Measurements from ENCODE around the gene MARCHF3.
"Not testable (repeated sequence)": the region's sequence is repeated elsewhere in the genome, so short reads cannot be mapped to it uniquely, and the experiment has no call there.

Gene MARCHF3

GRCh38 chr5:127055880-127056653 lies 25.7 kb upstream of the MARCHF3 start:
- Histone ChIP-seq H3K27ac (no peak overlapping the region), H3K9ac (ENCODE audit: insufficient read length) (no peak overlapping the region), H3K4me3 (no peak overlapping the region), H3K36me3 (ENCODE audit: insufficient read depth, low read length) (no peaks in the 10 kb centered on the region), H3K9me3 (ENCODE audit: low read depth, low read length) (no peaks in the 10 kb centered on the region)
- DNase-seq (ENCODE audit: low read depth, low spot score) = no peak
- TF ChIP-seq EZH2 (IDR thresholded peaks at IDR 0.05) = no peak
- TF ChIP-seq FOXP2 (optimal IDR thresholded peaks at IDR 0.05; ENCODE audit: control extremely low read depth, extremely low read length, insufficient read depth) = no peak
- TF ChIP-seq POLR2AphosphoS5 (IDR thresholded peaks at IDR 0.05; ENCODE audit: borderline replicate concordance, low read depth, low read length) = no peak

DNA sequence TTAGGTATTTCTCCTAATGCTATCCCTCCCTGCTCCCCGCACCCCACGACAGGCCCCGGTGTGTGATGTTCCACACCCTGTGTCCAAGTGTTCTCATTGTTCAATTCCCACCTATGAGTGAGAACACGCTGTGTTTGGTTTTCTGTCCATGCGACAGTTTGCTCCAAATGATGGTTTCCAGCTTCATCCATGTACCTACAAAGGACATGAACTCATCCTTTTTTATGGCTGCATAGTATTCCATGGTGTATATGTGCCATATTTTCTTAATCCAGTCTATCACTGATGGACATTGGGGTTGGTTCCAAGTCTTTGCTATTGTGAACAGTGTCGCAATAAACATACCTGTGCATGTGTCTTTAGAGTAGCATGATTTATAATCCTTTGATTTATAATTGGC lies 23.2 kb upstream of the MARCHF3 start:
- H3K9me3 ChIP-seq (ENCODE audit: low read depth, low read length); H3K9ac ChIP-seq (ENCODE audit: insufficient read length); H3K4me3 ChIP-seq; DNase-seq (ENCODE audit: low read depth, low spot score); H3K27ac ChIP-seq; H3K36me3 ChIP-seq (ENCODE audit: insufficient read depth, low read length): not testable (repeated sequence)

GRCh38 chr5:127053049-127053448 lies 22.7 kb upstream of the MARCHF3 start:
- TF ChIP-seq POLR2AphosphoS5 (IDR thresholded peaks at IDR 0.05; ENCODE audit: borderline replicate concordance, low read depth, low read length) (no peak), EZH2 (IDR thresholded peaks at IDR 0.05) (no peak), FOXP2 (optimal IDR thresholded peaks at IDR 0.05; ENCODE audit: control extremely low read depth, extremely low read length, insufficient read depth) (no peak)
- no peak overlapping the region for H3K9ac ChIP-seq (ENCODE audit: insufficient read length)
- H3K4me3 ChIP-seq = no peak overlapping the region
- no peaks in the 10 kb centered on the region for H3K36me3 ChIP-seq (ENCODE audit: insufficient read depth, low read length)
- no peak overlapping the region for H3K27ac ChIP-seq
- DNase-seq (ENCODE audit: low read depth, low spot score) = no peak
- H3K9me3 ChIP-seq (ENCODE audit: low read depth, low read length) = no peaks in the 10 kb centered on the region

DNA sequence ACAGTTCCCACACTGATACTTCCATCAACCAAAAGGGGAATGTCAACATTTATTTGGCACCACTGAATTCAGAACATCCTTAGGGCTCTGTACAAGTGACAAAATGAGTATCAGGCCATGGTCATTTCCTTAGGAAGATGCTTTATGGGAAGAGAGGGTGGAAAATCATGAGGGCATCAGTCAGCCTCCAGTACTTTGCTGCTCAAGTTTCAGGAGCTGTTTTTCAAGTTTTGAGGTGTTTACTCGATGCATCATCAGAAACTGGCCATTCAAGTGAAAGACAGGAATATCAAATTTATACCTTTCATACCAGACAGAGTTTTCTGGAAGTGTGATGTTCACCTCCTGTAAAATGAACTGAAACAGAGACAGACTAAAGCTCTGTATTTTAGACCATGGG lies 21.2 kb upstream of the MARCHF3 start:
- no peak overlapping the region for H3K27ac ChIP-seq
- no peaks in the 10 kb centered on the region for H3K36me3 ChIP-seq (ENCODE audit: insufficient read depth, low read length)
- TF ChIP-seq FOXP2 (optimal IDR thresholded peaks at IDR 0.05; ENCODE audit: control extremely low read depth, extremely low read length, insufficient read depth) = no peak
- TF ChIP-seq EZH2 (IDR thresholded peaks at IDR 0.05) = no peak
- no peak for TF ChIP-seq POLR2AphosphoS5 (IDR thresholded peaks at IDR 0.05; ENCODE audit: borderline replicate concordance, low read depth, low read length)
- no peak overlapping the region for H3K4me3 ChIP-seq
- no peak for DNase-seq (ENCODE audit: low read depth, low spot score)
- H3K9ac ChIP-seq (ENCODE audit: insufficient read length) = no peak overlapping the region
- no peaks in the 10 kb centered on the region for H3K9me3 ChIP-seq (ENCODE audit: low read depth, low read length)

- DNase-seq (ENCODE audit: low read depth, low spot score) = no peak
- Histone ChIP-seq H3K9me3 (ENCODE audit: low read depth, low read length) (no peaks in the 10 kb centered on the region), H3K9ac (ENCODE audit: insufficient read length) (no peak overlapping the region), H3K4me3 (no peak overlapping the region), H3K36me3 (ENCODE audit: insufficient read depth, low read length) (no peaks in the 10 kb centered on the region), H3K27ac (no peak overlapping the region)
- no peak for TF ChIP-seq POLR2AphosphoS5 (IDR thresholded peaks at IDR 0.05; ENCODE audit: borderline replicate concordance, low read depth, low read length)
- no peak for TF ChIP-seq FOXP2 (optimal IDR thresholded peaks at IDR 0.05; ENCODE audit: control extremely low read depth, extremely low read length, insufficient read depth)
- no peak for TF ChIP-seq EZH2 (IDR thresholded peaks at IDR 0.05)
Measured at GRCh38 chr5:127046343-127047072, 16.1 kb upstream of the MARCHF3 start.

GRCh38 chr5:127042593-127042992 lies 12.2 kb upstream of the MARCHF3 start:
- no peaks in the 10 kb centered on the region for H3K36me3 ChIP-seq (ENCODE audit: insufficient read depth, low read length)
- H3K4me3 ChIP-seq = no peak overlapping the region
- no peak for DNase-seq (ENCODE audit: low read depth, low spot score)
- H3K9me3 ChIP-seq (ENCODE audit: low read depth, low read length) = no peaks in the 10 kb centered on the region
- TF ChIP-seq FOXP2 (optimal IDR thresholded peaks at IDR 0.05; ENCODE audit: control extremely low read depth, extremely low read length, insufficient read depth) = no peak
- no peak for TF ChIP-seq EZH2 (IDR thresholded peaks at IDR 0.05)
- no peak for TF ChIP-seq POLR2AphosphoS5 (IDR thresholded peaks at IDR 0.05; ENCODE audit: borderline replicate concordance, low read depth, low read length)
- H3K27ac ChIP-seq = no peak overlapping the region
- H3K9ac ChIP-seq (ENCODE audit: insufficient read length) = no peak overlapping the region

DNA sequence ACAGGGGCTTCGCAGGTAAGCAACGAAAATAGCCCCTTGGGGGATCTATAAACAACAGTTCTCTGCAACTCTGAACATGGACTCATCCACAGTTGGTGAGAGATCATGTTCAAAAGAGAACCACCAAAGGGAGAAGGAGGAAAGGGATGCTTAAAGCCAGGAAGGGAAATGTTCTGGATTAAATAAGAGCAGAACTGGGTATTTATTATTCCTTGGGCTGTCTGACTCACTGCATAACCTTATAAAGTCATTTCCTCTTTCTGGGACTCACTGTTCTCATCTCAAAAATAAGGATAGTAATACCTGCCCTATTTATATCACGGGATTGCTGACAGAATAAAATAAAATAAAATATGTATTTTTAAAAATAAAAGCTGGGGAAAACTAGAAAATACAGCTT lies 11.2 kb upstream of the MARCHF3 start:
- no peak for TF ChIP-seq EZH2 (IDR thresholded peaks at IDR 0.05)
- Histone ChIP-seq H3K9me3 (ENCODE audit: low read depth, low read length) (no peaks in the 10 kb centered on the region), H3K27ac (no peak overlapping the region), H3K36me3 (ENCODE audit: insufficient read depth, low read length) (no peaks in the 10 kb centered on the region), H3K9ac (ENCODE audit: insufficient read length) (no peak overlapping the region), H3K4me3 (no peak overlapping the region)
- no peak for DNase-seq (ENCODE audit: low read depth, low spot score)

GRCh38 chr5:127040796-127041520 lies 10.6 kb upstream of the MARCHF3 start:
- no peak overlapping the region for H3K4me3 ChIP-seq
- H3K27ac ChIP-seq = no peak overlapping the region
- no peak for DNase-seq (ENCODE audit: low read depth, low spot score)
- H3K9ac ChIP-seq (ENCODE audit: insufficient read length) = no peak overlapping the region
- H3K9me3 ChIP-seq (ENCODE audit: low read depth, low read length) = no peaks in the 10 kb centered on the region
- H3K36me3 ChIP-seq (ENCODE audit: insufficient read depth, low read length) = no peaks in the 10 kb centered on the region
- no peak for TF ChIP-seq POLR2AphosphoS5 (IDR thresholded peaks at IDR 0.05; ENCODE audit: borderline replicate concordance, low read depth, low read length)
- TF ChIP-seq EZH2 (IDR thresholded peaks at IDR 0.05) = no peak
- no peak for TF ChIP-seq FOXP2 (optimal IDR thresholded peaks at IDR 0.05; ENCODE audit: control extremely low read depth, extremely low read length, insufficient read depth)

Measured in SK-N-MC (cell line).